NCI-H1417 treated with DMSO at 0.1 percent for 48 hours (cell line): ENCODE results near the gene LPAR1.

Source experiments
- DNase-seq: peaks from one replicate; lab custom pipeline; 2025; lab: John Stamatoyannopoulos, UW

The LPAR1 gene

DNA sequence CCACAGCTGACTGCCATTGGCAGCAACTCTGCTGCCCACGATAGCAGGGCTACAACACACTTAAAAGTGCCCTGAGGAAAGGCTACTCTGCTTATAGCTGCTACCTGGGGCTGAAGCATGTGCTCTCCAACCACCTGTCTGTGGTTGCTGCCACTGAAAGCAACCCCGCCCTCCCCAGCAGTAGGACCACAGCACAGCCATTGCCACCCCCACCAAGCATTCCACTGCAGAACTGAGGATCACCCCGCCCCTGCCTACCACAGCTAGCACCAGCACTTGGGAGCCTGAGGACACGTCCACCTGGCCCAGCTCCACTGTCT lies 85.8 kb downstream of the LPAR1 start:
- DNase-seq: no peak

DNA sequence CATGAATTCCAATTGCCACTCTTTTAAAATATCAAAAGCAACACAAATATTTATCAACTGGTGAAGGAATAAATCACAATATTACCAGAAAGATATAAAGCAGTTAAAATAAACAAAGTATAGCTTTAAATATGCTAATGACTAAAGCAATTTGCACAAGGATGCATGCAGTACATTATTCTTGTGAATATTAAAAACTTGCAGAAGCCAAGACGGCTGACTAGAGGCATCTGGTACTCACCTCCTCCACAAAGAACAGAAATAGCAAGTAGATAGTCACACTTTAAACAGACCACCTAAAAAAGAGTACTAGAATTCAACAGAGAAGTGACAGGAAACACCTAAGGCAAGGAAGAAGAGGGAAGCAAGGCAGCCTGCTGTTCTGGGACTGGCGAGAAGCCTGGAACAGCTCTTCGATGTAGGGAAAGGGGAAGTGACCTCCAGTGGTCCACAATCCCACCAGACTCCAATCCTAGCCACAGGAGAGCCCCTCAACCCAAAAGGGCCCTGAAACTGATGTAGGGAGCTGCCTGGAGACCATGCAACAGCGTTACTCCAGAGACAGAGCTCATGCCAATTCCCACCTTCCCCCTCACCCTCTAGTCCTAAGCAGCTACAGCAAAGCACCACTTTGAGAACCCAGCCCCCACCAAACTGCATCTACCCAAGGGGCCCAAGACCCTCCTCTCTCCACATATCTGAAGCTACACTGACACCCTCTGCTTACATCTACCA lies 86.3 kb downstream of the LPAR1 start:
- no peak for DNase-seq

GRCh38 chr9:110950041-110950645 lies 88.1 kb downstream of the LPAR1 start:
- DNase-seq: no peak

DNA sequence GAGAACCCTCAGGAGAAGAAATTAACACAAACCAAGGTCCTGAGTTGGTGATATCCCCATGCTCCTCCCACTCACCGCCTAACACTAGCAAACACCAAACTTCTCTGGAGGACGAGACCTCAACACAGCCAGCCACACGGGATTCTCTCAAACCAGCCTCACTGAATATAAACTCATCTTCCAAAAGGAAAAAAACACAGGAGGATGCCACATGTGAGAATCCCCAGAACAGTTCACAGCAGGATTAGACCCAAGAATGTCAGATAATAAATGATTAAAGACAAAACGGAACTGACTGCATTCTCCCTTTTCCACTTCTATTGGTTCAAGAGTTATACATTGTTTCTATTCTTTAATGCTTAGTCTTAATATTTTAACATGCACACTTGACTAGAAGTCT lies 89.2 kb downstream of the LPAR1 start:
- DNase-seq: no peak

GRCh38 chr9:110947491-110948044 lies 90.7 kb downstream of the LPAR1 start:
- DNase-seq: no peak

GRCh38 chr9:110942522-110942921 lies 95.7 kb downstream of the LPAR1 start:
- DNase-seq: no peak

DNA sequence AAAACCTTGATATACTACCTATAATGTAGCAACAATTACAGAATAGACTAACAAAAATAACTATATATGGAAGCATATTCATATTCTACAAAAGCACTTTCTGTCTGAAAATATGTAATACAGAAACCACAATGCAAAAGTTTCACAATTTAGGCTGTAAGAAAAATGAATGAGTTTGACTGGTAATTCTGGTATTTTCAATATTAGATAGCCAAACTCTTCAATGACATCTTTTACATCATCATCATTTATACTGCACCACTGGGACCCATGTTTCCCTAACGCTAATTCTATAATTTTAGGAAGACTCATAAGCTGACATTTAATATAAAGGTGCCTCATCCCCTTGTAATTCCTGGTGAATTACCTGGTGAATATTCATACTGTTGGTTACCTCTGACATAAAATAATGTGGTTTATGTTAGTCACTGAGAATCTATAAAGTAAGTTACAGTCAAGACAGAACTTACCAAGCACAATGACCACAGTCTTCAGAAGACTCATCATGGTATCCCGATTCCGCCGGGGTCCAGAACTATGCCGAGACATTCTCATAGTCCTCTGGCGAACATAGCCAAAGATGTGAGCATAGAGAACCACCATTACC lies 97.2 kb downstream of the LPAR1 start:
- DNase-seq: no peak

DNA sequence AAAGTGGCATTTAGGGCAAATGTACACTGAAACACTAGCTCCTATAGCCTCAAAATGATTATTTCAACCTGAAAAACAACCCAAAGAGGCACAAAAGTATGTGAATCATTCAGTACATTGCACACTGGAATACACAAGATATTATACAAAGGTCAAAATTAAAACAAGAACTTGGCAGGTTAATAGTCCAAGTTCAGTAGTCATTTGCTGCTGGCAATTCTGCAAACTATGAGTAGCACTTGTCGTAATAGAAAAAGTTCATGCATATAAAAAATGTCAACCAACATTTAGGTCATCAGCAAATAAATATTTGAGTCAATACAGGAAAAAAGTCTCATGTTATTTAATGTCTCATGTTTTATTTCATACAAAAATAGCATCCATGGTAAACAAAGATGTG lies 98.7 kb downstream of the LPAR1 start:
- no peak for DNase-seq

DNA sequence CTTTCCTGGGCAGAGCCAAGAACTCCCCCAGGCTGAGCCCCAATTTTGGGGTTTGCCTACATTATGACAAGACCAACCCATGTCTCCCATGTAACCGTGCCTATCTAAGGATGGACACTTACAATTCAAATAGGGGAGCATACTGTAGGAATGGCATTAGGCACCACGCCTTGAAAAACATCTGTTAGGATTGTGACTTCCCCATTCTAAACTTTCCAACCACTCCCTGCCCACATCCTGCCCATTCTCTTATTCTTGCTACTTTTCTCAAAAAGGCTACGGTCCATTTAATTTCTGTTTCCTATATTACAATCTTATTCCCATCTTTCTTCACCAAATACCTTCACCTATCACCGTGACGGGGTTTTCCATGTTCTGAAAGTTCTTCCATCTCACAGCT lies 99.2 kb downstream of the LPAR1 start:
- DNase-seq: no peak

GRCh38 chr9:110938242-110938641 lies 100.0 kb downstream of the LPAR1 start:
- DNase-seq: no peak

DNA sequence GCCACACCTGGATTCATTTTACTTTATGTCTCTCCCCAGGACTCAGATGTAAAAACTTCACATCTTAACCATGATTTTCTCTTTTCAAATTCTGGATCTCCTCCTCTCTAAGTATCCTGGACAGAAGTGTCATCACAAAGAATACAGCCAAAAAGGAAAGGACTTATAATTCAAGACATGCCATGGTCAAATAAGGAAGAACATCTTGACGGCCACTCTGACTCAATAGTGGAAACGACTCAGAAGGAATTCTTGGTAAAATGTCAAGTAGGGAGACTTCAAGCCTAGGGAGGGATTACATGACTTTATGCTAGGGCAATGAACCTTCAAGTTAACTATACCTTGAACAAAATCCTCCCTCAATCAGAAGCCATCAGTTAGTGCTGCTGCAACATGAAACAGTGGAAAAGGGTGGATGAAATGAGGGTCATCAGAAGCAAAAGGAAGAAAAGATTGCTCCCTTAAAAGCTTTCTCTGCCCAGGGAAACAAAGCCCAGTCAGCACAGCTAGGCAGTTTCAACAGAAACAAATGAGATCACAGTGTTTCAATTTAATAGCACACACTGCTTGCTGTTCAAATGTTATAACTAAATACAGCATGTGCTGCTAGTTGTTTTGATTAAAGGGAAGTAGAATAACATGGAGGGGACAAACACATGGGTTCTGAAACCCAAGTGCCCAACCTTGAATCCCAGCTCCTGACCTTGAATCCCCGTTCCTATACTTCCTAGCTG lies 101.4 kb downstream of the LPAR1 start:
- no peak for DNase-seq

DNA sequence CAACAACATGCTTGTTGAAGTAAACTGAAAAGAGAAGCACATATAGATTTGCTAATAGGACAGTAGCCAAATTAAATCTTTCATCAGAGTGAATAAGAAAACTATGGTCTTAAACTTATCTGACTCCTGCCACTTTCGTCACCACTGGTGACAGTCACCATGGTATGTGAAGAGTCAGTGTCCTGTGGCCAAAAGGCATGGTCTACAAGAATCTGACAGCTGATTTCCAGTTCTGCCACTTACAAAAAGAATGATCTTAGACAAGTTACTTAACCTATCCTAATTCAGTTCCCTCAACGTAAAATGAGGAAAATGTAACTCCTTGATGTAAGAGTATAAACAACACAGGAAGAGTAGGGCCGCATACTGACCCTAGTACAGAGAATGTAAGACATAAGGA lies 102.0 kb downstream of the LPAR1 start:
- no peak for DNase-seq

DNA sequence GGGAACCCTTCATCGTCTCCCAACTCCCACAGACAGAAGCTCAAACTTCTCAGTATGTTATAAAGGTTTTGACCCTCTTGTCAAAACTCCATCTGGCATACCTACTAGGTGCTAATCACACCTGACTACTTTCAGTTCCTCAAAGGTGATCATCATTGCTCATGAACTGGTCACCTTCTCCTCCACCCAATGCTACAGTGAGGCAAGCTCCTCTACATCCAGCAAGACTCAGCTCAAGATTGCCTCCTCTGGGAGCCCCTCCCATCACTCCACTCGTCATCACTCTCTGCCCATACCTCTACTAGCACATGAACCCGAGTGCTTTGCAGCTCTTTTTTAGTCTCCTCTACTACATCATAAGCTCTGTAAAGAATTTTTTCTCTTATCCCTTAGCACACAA lies 102.4 kb downstream of the LPAR1 start:
- no peak for DNase-seq

- DNase-seq: no peak
These were observed 104.8 kb downstream of the LPAR1 start for GRCh38 chr9:110933350-110934001.

DNA sequence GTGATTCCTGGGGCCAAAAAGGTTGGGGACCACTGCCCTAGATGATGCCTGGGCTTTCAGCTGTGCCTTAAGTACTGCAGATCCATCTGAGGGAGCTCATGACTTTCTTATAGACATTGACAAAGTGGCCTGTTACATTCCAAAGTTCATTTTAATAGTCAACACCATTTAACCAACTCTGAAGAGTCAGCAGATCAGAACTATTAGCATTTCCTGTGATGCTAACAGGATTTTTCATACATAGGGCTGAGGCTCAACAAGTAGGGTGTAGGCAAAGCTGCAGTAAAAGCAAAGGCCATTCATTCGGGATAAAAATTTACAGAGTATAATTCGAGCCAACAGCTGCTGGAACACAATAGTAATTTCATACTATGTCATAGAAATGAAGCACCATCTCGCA lies 105.4 kb downstream of the LPAR1 start:
- DNase-seq: no peak

DNA sequence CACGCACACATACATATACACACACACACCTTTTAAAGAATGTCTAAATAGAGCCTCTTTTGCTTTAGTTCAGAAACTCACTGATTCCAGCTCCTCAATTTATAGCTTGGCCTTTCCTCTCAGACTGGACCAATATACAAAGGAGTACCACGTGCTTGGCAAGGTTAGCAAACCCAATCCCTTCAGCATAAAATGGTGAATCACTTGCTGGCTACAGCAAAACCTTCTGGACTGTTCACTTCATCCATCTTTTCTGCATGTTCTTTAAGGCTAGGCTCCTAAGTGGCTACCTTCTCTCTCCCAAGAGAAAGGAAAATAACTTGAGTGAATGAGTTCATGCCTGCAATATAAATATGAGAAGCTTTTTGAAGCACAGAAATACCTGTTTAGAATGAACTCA lies 109.7 kb downstream of the LPAR1 start:
- no peak for DNase-seq

DNA sequence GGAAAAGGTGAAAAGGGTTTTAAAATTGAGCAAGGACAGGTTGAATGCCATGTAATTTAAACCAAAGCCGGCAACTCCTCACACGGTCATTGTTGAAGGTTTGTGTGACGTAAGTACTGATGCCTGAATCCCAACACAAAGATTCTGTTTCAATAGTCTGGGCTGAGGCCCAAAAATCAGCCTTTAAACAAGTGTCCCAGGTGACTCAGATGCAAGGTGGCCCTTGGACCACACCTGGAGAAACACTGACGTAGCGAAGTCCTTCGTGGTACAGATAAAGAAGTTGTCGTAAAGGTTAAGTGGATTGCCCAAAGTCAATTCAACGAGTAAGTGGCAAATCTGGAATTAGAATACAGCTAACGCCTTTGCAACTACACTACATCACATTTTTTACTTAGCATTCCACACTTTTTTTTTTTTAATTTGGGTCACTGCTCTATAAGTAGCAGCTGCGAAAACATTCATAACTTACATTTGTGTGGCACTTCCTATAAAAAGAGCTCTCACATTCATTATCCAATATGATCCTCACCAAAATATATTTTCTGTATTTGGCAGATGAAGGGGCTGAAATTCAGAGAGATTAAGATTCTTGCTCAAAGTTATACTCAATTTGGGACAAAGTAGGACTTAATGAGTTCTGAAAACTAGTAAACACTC lies 111.3 kb downstream of the LPAR1 start:
- DNase-seq: no peak

DNA sequence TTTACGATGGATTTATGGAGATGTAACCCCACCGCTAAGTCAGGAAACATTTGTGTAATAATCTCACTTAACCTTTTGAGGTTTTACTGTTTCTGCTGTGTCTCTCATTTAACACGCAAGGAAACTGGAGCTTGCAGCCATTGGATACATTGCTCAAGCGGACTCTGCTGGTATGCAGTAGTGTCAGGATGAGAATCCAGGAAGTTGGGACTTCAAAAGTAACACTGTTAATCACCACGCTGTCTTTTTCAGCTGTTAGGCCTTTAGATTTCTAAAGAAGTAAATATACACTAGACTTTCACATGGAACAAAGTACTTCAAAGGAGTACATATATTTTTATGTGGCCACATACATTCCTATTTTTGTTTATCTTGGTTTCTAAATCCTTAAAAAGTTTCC lies 114.7 kb downstream of the LPAR1 start:
- no peak for DNase-seq

- DNase-seq: no peak
These were observed 116.1 kb downstream of the LPAR1 start for GRCh38 chr9:110922145-110922544.

GRCh38 chr9:110921705-110922104 lies 116.6 kb downstream of the LPAR1 start:
- no peak for DNase-seq

DNA sequence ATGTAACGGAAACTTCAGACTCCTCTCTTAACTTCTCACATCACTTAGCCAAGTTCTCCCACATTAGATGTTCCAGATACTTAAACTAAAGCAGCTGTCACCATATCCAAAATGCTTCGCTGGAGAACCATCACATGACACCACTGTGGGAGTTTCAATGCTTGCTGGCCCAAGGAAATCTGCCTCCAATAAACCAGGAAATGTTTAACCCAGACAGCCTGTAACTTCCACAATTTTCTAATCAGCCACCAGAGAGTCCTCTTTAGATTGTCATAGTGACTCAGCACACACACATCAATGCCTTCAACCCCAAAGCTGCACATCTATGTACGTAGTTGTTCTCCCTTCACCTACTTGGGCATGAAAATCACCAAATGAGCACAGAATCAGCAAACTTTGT lies 118.7 kb downstream of the LPAR1 start:
- DNase-seq: no peak

DNA sequence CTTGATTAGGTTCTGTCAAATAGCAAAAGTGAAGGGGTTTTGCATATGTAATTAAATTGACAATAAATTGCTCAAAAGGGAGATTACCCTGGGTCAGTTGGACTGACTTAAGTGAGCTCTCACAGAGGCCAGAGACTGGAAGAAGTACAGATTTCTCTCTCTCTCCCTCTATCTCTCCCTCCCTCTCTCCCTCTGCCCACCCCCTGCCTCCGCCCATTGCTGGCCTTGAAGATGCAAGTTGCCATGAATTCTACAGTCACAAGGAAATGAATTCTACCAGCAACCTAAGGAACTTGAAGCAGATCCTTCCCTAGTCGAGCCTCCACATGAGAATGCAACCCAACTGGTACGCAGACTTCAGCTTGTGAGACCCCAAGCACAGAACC lies 119.2 kb downstream of the LPAR1 start:
- DNase-seq: no peak
